GM19238 (cell line): ENCODE data around the gene SEC61A1.
A peak's percentile ranks its signal among the peaks of the same experiment; 100 is the strongest.

Source experiments
- DNase-seq: peaks from one replicate; pipeline ENCODE4 v3.0.0; 2011; ENCODE audit warnings: low spot score; ENCODE audit not compliant: insufficient read length

Gene SEC61A1

GRCh38 chr3:128056258-128056657 is 4.0 kb downstream of the SEC61A1 start:
- DNase-seq, result no peak

DNA sequence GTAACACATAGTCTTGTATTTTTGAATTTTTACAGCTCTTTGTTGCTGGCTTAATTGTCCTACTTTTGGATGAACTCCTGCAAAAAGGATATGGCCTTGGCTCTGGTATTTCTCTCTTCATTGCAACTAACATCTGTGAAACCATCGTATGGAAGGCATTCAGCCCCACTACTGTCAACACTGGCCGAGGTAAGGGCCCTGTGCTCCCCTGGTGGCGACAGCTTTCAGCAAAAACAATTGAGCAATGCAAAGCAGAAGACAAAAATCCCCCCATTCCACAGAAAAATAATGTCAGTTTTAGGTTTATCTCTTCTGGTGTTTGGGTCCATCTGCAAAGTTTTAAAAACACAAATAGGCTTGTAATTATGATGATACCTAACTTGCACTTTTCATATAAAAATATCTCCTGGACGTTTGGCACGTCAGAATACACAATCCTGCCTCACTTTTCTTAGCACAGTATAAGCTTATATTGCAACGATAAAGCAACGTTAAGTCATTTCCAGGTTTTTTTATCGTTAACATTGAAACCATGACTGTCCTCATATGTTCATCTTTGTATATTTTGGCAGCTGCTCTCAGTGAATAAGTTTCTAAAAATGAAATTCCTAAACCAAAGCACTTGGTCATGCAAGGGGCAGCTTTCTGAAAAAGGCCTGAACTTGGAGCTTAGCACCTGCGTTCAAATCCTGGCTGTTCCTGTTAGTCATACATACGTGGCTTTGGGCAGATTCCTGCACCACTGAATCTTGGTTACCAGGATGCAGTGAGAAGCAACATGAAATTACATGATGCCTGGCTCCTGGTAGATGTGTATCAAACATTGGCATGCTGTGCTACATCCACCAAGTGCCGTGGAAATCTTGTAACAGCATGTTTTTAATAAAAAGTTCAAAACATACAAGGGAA is 8.5 kb downstream of the SEC61A1 start:
- no peak for DNase-seq

DNA sequence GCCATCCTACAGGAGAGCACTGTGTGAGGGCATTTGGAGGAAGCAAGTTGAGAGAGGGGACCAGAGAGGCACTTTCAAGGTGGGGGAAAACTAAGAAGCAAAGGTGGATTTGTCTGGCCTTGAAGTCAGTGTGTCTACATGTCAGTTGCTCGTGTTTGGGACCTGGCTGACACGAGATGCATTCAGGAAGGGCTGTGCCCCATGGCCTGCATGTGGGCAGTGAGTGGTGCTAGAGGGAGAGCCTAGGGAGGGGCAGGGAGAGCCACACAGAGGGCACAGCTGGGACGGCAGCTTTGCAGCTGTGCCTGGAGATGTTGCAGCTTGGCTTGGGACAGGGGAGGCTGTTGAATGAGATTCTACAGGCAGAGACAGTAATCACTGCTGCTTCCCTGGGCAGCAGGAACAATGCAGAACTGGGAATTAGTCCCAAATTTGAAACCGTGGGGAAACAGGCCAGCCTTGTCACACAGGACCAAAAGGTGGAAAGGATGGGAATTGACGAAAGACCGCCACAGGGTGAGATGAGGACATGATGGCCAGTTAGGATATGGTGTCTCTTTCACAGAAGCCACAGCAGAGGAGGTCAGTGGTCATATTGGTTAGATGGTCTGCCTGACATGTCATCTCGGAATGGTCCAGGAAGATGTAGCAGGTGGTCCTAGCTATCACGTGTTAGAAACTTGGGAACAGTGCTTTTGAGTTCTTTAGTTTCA is 10.0 kb downstream of the SEC61A1 start:
- DNase-seq, result no peak

DNA sequence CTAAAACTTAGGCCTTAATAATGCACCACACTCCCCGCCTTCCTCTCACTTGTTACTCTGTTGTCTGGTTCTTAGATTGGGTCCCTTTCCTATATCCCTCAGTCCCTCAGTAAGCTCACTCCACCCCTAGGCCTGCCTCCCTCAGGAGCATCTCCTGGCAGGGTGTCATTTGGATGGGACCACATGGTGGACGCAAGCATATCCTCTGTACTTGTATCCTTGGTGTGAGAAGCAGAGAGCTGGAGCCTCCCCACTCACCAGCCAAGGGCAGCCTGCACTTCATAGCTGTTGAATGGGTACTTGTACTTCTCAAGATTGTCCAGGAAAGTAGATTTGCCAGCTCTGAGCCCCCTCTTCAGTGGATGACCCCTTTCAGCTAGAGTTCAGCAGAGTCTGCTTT is 11.6 kb downstream of the SEC61A1 start:
- no peak for DNase-seq

DNA sequence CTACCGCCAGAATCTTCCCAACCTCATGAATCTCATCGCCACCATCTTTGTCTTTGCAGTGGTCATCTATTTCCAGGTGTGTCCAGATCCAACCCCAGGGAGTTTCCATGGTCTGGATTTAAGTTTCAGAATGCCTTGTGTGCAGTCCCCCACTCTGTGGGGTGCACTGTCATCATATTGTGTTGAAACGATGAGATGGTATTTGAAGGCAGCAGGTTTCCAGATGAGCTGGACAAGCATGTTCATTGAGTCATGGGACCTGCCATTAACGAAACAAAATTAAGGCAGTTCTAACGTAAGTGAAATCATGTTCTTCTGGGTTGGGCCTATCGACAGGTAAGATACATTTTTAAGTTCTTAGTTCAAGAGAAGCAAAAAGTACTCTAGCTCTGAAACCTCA is 12.7 kb downstream of the SEC61A1 start:
- no peak for DNase-seq

GRCh38 chr3:128066114-128066513 is 13.9 kb downstream of the SEC61A1 start:
- DNase-seq, result no peak

- no peak for DNase-seq
These were observed 14.4 kb downstream of the SEC61A1 start for GRCh38 chr3:128066676-128067075.

DNA sequence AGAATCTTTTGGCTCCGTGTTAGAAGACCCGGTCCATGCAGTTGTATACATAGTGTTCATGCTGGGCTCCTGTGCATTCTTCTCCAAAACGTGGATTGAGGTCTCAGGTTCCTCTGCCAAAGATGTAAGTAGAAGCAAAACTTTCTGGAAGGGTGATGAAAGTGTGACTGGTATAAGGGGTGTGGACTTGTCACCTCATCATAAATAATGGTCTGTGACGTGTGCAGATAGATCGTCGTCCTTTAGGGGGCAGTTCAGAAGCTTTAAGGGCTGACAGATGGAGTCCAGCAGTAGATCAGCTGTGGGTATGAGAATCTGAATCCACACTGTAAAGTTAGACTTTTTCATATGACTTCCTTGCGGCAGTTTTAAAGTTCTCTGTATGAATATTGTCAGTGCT is 15.3 kb downstream of the SEC61A1 start:
- no peak for DNase-seq

- no peak for DNase-seq
These were observed 16.0 kb downstream of the SEC61A1 start for GRCh38 chr3:128068156-128068620.

DNA sequence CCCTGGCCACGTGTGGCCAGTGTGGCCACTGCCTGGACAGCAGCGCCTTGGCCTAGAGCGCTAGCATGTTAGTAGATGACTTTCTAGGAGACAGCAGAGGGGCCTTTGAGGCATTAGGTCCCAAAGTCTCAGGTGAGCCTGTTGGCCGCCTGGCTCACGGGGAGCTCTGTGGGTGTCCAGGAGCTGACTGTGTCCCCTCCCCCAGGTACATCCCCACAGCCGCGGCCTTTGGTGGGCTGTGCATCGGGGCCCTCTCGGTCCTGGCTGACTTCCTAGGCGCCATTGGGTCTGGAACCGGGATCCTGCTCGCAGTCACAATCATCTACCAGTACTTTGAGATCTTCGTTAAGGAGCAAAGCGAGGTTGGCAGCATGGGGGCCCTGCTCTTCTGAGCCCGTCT is 17.0 kb downstream of the SEC61A1 start:
- no peak for DNase-seq

DNA sequence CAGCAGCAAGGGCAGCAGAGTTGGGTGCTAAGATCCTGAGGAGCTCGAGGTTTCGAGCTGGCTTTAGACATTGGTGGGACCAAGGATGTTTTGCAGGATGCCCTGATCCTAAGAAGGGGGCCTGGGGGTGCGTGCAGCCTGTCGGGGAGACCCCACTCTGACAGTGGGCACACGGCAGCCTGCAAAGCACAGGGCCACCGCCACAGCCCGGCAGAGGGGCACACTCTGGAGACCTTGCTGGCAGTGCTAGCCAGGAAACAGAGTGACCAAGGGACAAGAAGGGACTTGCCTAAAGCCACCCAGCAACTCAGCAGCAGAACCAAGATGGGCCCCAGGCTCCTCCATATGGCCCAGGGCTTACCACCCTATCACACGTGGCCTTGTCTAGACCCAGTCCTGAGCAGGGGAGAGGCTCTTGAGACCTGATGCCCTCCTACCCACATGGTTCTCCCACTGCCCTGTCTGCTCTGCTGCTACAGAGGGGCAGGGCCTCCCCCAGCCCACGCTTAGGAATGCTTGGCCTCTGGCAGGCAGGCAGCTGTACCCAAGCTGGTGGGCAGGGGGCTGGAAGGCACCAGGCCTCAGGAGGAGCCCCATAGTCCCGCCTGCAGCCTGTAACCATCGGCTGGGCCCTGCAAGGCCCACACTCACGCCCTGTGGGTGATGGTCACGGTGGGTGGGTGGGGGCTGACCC is 18.8 kb downstream of the SEC61A1 start:
- DNase-seq, result no peak

- no peak for DNase-seq
These were observed 19.7 kb downstream of the SEC61A1 start for GRCh38 chr3:128071771-128072453.

DNA sequence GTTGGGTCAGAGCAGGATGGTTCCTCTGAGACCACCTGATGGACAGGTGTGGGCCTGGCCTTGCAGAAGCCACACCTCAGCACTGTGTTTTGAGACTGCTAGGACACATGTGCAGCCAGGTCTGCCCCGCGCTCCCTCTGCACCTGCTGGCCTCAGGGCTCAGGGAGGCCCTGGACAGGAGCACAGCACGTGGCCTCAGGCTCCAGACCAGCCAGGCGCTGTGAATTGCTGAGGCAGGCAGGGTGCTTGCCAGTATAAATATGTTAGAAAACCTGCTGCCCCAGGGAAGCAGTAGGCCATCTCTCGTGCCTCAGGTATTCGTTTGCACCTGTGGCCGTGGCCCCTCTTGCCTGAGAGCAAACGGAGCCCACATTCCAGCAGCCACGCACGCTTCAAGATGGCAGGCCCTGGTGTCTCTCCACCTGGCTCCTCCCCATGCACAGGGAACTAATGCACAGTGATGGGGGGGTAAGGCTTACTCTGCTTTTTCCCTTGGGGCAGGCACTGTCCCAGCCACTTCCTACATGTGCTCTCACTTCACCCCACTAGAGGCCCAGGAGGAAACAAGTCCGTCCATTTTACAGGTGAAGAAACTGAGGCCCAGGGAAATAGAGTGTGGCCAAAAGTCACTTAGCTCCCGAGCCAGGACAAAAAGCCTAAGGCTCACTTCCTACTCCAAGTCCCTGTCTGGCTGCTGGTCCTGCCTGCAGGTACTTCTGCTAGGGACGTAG is 20.4 kb downstream of the SEC61A1 start:
- no peak for DNase-seq

- DNase-seq, result no peak
These were observed 21.0 kb downstream of the SEC61A1 start for GRCh38 chr3:128073185-128073725.

DNA sequence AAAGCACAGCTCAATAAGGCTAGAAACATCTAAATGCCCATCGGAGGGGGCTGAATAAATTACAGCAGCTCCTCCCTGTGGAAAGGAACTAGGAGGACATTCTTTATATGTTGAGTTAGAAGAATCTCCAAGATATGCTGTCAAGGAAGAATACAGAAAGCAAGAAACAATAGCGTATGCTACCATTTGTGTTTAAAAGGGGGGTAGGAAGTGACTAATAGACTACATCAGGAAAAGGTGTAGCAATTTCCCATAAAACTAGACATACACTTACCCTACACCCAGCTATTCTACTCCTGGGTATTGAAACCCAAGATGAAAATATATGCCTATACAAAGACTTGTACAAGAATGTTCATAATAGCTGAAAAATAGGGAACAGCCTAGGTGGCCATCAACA is 21.6 kb downstream of the SEC61A1 start:
- no peak for DNase-seq

DNA sequence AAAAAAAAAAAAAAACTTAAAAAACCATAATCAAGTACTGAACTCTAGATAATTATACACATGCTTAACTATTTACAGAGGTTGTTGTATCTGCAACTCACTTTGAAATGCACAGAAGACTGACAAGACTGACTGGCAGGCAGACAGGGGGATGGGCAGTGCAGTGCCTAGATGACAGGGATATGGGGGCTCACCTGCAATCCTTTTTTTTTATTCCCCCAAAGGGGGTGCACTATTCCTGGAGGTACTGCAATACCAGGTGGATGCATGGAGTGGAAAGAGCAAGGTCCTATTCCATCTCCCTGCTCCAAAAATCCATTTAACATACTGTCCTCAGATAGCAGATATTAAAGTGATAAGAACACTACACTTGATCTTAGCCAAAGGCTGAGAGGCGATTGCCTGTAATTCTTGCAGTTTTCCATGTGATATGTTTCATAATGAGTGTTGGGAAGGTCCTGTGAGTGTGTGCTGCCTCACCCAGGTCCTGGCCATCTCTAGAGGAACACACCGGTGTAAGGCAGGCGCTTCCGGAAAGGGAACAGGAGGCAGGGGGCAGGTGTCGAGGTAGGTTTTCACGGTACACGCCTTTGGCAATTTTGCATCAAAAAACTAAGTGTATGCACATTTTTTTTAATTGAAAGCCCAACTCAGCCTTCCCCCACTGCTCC is 22.7 kb downstream of the SEC61A1 start:
- DNase-seq, result no peak

GRCh38 chr3:128075522-128076482 is 23.6 kb downstream of the SEC61A1 start:
- peak; percentile 65 for DNase-seq

DNA sequence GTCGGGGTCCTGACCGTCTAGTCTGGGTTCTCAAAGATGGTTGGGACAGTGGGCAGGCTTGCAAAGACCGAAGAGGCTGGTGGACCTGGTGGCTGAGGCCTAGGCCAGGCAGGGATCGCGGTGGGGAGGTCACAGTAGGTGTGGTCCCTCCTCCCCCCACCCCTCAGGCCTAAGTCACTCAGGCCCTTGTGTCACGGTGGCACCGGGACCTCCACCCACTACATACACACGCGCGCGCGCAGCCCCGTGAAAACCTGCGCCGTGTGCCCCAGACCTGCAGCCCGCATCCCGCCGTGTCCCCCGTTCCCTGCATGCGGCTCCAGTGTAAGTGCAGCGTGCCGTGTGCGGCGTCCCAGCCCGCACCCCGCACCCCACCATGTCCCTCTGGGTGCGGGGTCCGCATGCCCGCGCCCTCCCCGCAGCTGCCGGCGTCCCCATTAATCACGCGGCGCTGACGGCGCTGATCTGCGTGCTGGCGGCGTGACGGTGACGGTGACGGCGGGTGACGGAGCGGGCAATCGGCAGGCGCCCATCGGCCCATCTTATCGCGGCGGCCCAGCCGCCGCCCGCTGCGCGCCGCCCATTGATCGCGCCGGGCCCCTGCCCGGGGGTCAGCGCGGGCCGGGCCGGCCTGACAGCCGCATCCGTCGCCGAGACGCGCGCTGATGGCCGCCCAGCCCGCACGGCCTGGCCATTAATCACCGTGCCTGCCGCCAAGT is 24.4 kb downstream of the SEC61A1 start:
- no peak for DNase-seq
